Measurements from ENCODE around the gene NKAIN1. TPM values are rescaled to one million over a fixed set of nuclear protein-coding genes. Genes with fewer than 3 reads are reported as not detected.

The NKAIN1 gene
- total RNA-seq, 1 experiment from 2014 or later, result 1.1 TPM

DNA sequence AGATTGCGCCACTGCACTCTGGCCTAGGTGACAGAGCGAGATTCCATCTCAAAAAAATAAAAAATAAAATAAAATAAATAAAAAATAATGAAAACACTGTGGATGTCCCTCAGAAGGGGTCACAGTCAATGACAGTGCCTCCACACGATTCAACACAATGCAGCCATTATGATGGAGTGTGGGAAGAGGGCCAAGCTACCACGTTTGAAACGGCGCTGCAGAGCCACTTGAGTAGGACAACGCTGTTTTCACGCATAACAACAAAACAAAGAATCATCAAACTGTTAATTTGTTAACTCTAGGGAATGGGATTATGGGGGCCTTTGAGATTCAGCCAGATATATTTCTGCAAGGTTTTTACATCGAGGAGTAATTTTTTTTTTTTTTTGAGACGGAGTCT is 36.5 kb downstream of the NKAIN1 start:
- H3K9me2 ChIP-seq (ENCODE audit: insufficient read depth), result no peaks in the 10 kb centered on the region
- H2AFZ ChIP-seq (ENCODE audit: low read depth, low read length, poor library complexity, severe bottlenecking), result no peak overlapping the region
- no peaks in the 10 kb centered on the region for H3K27me3 ChIP-seq (ENCODE audit: insufficient read depth, low read length)
- RAD21 ChIA-PET (ENCODE audit: low non-redundant PET in 1 of 2, low total read pairs in 2 of 2, uncharacterized antibody in 2 of 2, unreplicated experiment in 2 of 2), result no interaction called here
- no peaks in the 10 kb centered on the region for H3K36me3 ChIP-seq (ENCODE audit: control insufficient read depth in 1 of 2, insufficient read depth in 2 of 2, low read length in 2 of 2)
- no peaks in the 10 kb centered on the region for H3K79me2 ChIP-seq (ENCODE audit: insufficient read depth, low read length)
- intact Hi-C loops (cut with micrococcal nuclease), result no loop called here
- POLR2A ChIA-PET, result interaction anchor here (0.7 kb wide), 1 partner anchor 32 kb away, joined by 5 read pairs; no protein-coding TSS in a partner anchor
- no peaks in the 10 kb centered on the region for H3K9me3 ChIP-seq (ENCODE audit: control insufficient read depth in 1 of 2, insufficient read depth in 1 of 2, low read depth in 1 of 2, low read length in 2 of 2)
- DNase-seq (ENCODE audit: low read depth, low spot score) (no peak), ATAC-seq (no peak)
- no peak overlapping the region for H3K9ac ChIP-seq (ENCODE audit: low read length)
- H3K27ac ChIP-seq (ENCODE audit: low read depth, low read length), result no peak overlapping the region
- CTCF ChIA-PET, result interaction anchor here (1.1 kb wide), 1 partner anchor 18 kb away, joined by 4 read pairs; no protein-coding TSS in a partner anchor
- BruUV-seq (replicated peaks), result no TSS peak
- no peak overlapping the region for H3K4me2 ChIP-seq (ENCODE audit: low read length)
- no peaks in the 10 kb centered on the region for H4K20me1 ChIP-seq (ENCODE audit: insufficient read depth)
- TF ChIP-seq ELF1 (IDR thresholded peaks at IDR 0.05; ENCODE audit: borderline replicate concordance, low read depth), result no peak
- TF ChIP-seq REST (IDR thresholded peaks at IDR 0.05; ENCODE audit: low read depth), result no peak
- TF ChIP-seq CTCF (IDR thresholded peaks at IDR 0.05 in 2 of 3, conservative IDR thresholded peaks at IDR 0.05 in 1 of 3; ENCODE audit: borderline replicate concordance in 1 of 3, insufficient read depth in 1 of 3, low read depth in 2 of 3, low read length in 2 of 3), result no peak
- no peak for TF ChIP-seq SRF (IDR thresholded peaks at IDR 0.05; ENCODE audit: low read depth)
- no peaks in the 10 kb centered on the region for H3K4me1 ChIP-seq (ENCODE audit: control insufficient read depth in 1 of 2, insufficient read depth in 2 of 2, low read length in 2 of 2)
- H3K4me3 ChIP-seq (replicated peaks in 1 of 2; ENCODE audit: low read depth in 1 of 2, low read length in 2 of 2), result no peak overlapping the region
